A549 (cell line): ENCODE data around the gene TBC1D8. TPM values are rescaled to one million over a fixed set of nuclear protein-coding genes. Genes with fewer than 3 reads are reported as not detected.

Experiments
- ATAC-seq, 2 experiments: fragments of 200-7000 bp in 1 of 2; fragments of >200 bp in 1 of 2; cut with Nextera tagmentation in 1 of 2; cut with Tn5 transposase in 1 of 2; 3 replicates each; pipeline versions ENCODE4 v1.8.0 to v1.9.1; 2018 to 2020; ENCODE audit warnings: mild to moderate bottlenecking in 1 of 2, moderate library complexity in 1 of 2
- CTCF ChIA-PET: fragments of 300-600 bp; sonication (Branson Sonifier 250); formaldehyde crosslinking; extraction: SDS; loops from one replicate; lab custom pipeline; 2021; ENCODE audit warnings: antibody characterized with exemption, inconsistent platforms; lab: Yijun Ruan, JAX
- POLR2A ChIA-PET: fragments of 350-600 bp; formaldehyde crosslinking; extraction: SDS; loops from one replicate; lab custom pipeline; 2021; ENCODE audit warnings: antibody characterized with exemption, inconsistent platforms; lab: Yijun Ruan, JAX
- DNase-seq, 2 experiments: peaks; one replicate each; pipeline versions ENCODE4 v3.0.0 to v3.0.0-alpha.2; 2011 to 2016; ENCODE audit warnings: low read depth in 1 of 2, low spot score in 1 of 2
- FAIRE-seq: peaks from 2 replicates; lab custom pipeline; 2011; peaks lifted over from hg19 to GRCh38; lab: Jason Lieb, UNC
- H3K27ac ChIP-seq, 2 experiments: fragments of >200 bp; sonication (Bioruptor Twin); formaldehyde crosslinking; 3 replicates each; pipeline ENCODE4 v1.5.1; 2016 to 2017
- H3K4me1 ChIP-seq: fragments of >200 bp; sonication (Bioruptor Twin); formaldehyde crosslinking; 3 replicates; pipeline ENCODE4 v1.6.1; 2016
- H3K4me2 ChIP-seq: fragments of >200 bp; sonication (Bioruptor Twin); formaldehyde crosslinking; 3 replicates; pipeline ENCODE4 v1.6.1; 2016
- H3K4me3 ChIP-seq: fragments of >200 bp; sonication (Bioruptor Twin); formaldehyde crosslinking; 3 replicates; pipeline ENCODE4 v1.5.1; 2016
- H3K9me3 ChIP-seq: fragments of >200 bp; sonication (Bioruptor Twin); formaldehyde crosslinking; 3 replicates; pipeline ENCODE4 v1.6.1; 2016
- ATOH8 ChIP-seq: fragments of 250-450 bp; sonication (Bioruptor Pico); IDR thresholded peaks from 2 replicates; pipeline ENCODE4 v1.5.0; 2020; ENCODE audit warnings: low read depth, mild to moderate bottlenecking, moderate library complexity
- CEBPB ChIP-seq, 2 experiments: fragments of >200 bp in 1 of 2; sonication (Bioruptor Twin) in 1 of 2; formaldehyde crosslinking in 1 of 2; IDR thresholded peaks; 2 replicates each; pipeline ENCODE4 v1.6.1; 2012 to 2016
- CHD4 ChIP-seq: fragments of 200-600 bp; sonication (generic); IDR thresholded peaks from 2 replicates; pipeline ENCODE4 v1.6.1; 2016; ENCODE audit warnings: antibody characterized with exemption, mild to moderate bottlenecking, borderline replicate concordance
- ESRRA ChIP-seq: fragments of 150-350 bp; IDR thresholded peaks from 2 replicates; pipeline ENCODE4 v1.6.1; 2014; ENCODE audit warnings: mild to moderate bottlenecking, low read length, borderline replicate concordance
- FOSL2 ChIP-seq, 2 experiments: fragments of 450-650 bp in 1 of 2; fragments of >200 bp in 1 of 2; sonication (Bioruptor Twin) in 1 of 2; formaldehyde crosslinking; IDR thresholded peaks; 2 replicates each; pipeline versions ENCODE4 v1.5.0 to v1.6.1; 2016 to 2020; ENCODE audit warnings: mild to moderate bottlenecking in 1 of 2, moderate library complexity in 1 of 2
- GATA3 ChIP-seq: IDR thresholded peaks from 2 replicates; pipeline ENCODE4 v1.6.1; 2012; ENCODE audit warnings: borderline replicate concordance
- HMGXB4 ChIP-seq: fragments of 250-450 bp; sonication (Bioruptor Pico); IDR thresholded peaks from 2 replicates; pipeline ENCODE4 v1.5.0; 2021; ENCODE audit warnings: mild to moderate bottlenecking, moderate library complexity, borderline replicate concordance
- HOXB13 ChIP-seq: fragments of 250-450 bp; sonication (Bioruptor Pico); IDR thresholded peaks from 2 replicates; pipeline ENCODE4 v1.5.0; 2020; ENCODE audit warnings: low read depth, mild to moderate bottlenecking, moderate library complexity
- MAX ChIP-seq: IDR thresholded peaks from 2 replicates; pipeline ENCODE4 v1.6.1; 2012
- NFE2L2 ChIP-seq: fragments of 150-350 bp; conservative IDR thresholded peaks from 2 replicates; pipeline ENCODE4 v1.6.1; 2014; ENCODE audit warnings: low read length
- NPAS2 ChIP-seq: fragments of 250-450 bp; sonication (Bioruptor Pico); IDR thresholded peaks from 2 replicates; pipeline ENCODE4 v1.8.0; 2022; ENCODE audit warnings: mild to moderate bottlenecking, moderate library complexity, borderline replicate concordance
- NR3C1 ChIP-seq: fragments of >200 bp; sonication (Bioruptor Twin); formaldehyde crosslinking; IDR thresholded peaks from 3 replicates; pipeline ENCODE4 v1.6.1; 2017
- RAD21 ChIP-seq, 2 experiments: fragments of >200 bp in 1 of 2; sonication (Bioruptor Twin) in 1 of 2; formaldehyde crosslinking in 1 of 2; IDR thresholded peaks in 1 of 2; conservative IDR thresholded peaks in 1 of 2; 2 replicates in 1 of 2; 3 replicates in 1 of 2; pipeline ENCODE4 v1.6.1; 2012 to 2018; ENCODE audit warnings: inconsistent platforms in 1 of 2
- RCOR1 ChIP-seq: fragments of 150-350 bp; IDR thresholded peaks from 2 replicates; pipeline ENCODE4 v1.6.1; 2014; ENCODE audit warnings: antibody characterized with exemption, low read length, low read depth
- RFX5 ChIP-seq: fragments of 450-650 bp; IDR thresholded peaks from 2 replicates; pipeline ENCODE4 v1.7.1; 2014; ENCODE audit warnings: antibody characterized with exemption, mild to moderate bottlenecking, moderate library complexity
- SMC3 ChIP-seq: fragments of >200 bp; sonication (Bioruptor Twin); formaldehyde crosslinking; IDR thresholded peaks from 3 replicates; pipeline ENCODE4 v1.6.1; 2018; ENCODE audit warnings: inconsistent platforms
- SREBF2 ChIP-seq: fragments of 450-650 bp; IDR thresholded peaks from 2 replicates; pipeline ENCODE4 v1.6.1; 2014; ENCODE audit warnings: mild to moderate bottlenecking, moderate library complexity
- TP53 ChIP-seq: fragments of 250-450 bp; sonication (Bioruptor Pico); IDR thresholded peaks from 2 replicates; pipeline ENCODE4 v1.5.0; 2021; ENCODE audit warnings: mild to moderate bottlenecking, moderate library complexity
- USF2 ChIP-seq: fragments of 450-650 bp; IDR thresholded peaks from 2 replicates; pipeline ENCODE4 v1.6.1; 2014; ENCODE audit warnings: antibody characterized with exemption
- WGBS: methylation state at CpG from one replicate; pipeline ENCODE4 v1.1.6; 2017; ENCODE audit errors: missing lambda C conversion rate; 5-methylcytosine and 5-hydroxymethylcytosine counted together
- polyA plus RNA-seq, 4 experiments: library from polyadenylated mRNA; depleted of rRNA in 3 of 4; stranded (reverse); fragments of >200 nt; fragmentation: RNase III in 1 of 4; extraction: RNeasy Plus Mini Kit Qiagen cat#74134 plus additional on column Dnase treatment in 1 of 4; gene quantifications; 2 replicates in 3 of 4; 3 replicates in 1 of 4; pipeline ENCODE4 v1.2.3, GENCODE V29; 2011 to 2017

The TBC1D8 gene
- polyA plus RNA-seq, 2 of the 4 experiments (the other 2 are of a cell fraction) = 35.3 to 107 TPM

GRCh38 chr2:101142163-101142562 is 9.0 kb downstream of the TBC1D8 start (continued):
- TF ChIP-seq MAX = no peak
- TF ChIP-seq GATA3 = no peak
- no peak for TF ChIP-seq HMGXB4
- TF ChIP-seq RAD21 (conservative IDR thresholded peaks at IDR 0.05 in 1 of 2, IDR thresholded peaks at IDR 0.05 in 1 of 2) = no peak
- no peak for TF ChIP-seq SMC3

GRCh38 chr2:101140978-101141655 is 10.1 kb downstream of the TBC1D8 start:
- H3K4me3 ChIP-seq = no peak overlapping the region
- peak overlapping the region; percentile 64 for H3K4me2 ChIP-seq
- DNase-seq = no peak
- TF ChIP-seq HMGXB4 (no peak), USF2 (no peak), CHD4 (no peak), NFE2L2 (no peak), TP53 (CRISPR knock-in tag) (no peak), MAX (no peak), RFX5 (no peak), ATOH8 (CRISPR knock-in tag) (no peak), CEBPB (IDR thresholded peaks at IDR 0.05) (peak; percentile 53 to 87; a peak in 3 of 4 replicates), SREBF2 (no peak), RCOR1 (no peak), ESRRA (no peak), NR3C1 (no peak), NPAS2 (CRISPR knock-in tag) (no peak), HOXB13 (CRISPR knock-in tag) (no peak), FOSL2 (IDR thresholded peaks at IDR 0.05) (no peak), FOSL2 (CRISPR knock-in tag; IDR thresholded peaks at IDR 0.05) (peak; percentile 22; the same call in 1 of the 2 replicates)
- ATAC-seq = no peak
- 0 out of 6 replicates have a peak overlapping the region, but pooled peaks of 1 of the 2 experiments have one; percentile 7 for H3K27ac ChIP-seq
- CTCF ChIA-PET = interaction anchor here (0.6 to 3.1 kb wide), 9 partner anchors 8 to 126 kb away, joined by 3 to 15 read pairs (median 4); no protein-coding TSS in a partner anchor
- H3K9me3 ChIP-seq = no peaks in the 10 kb centered on the region; the same call in 2 of the 3 replicates
- POLR2A ChIA-PET = interaction anchor here (0.7 kb wide), 2 partner anchors 8 to 139 kb away, joined by 3 to 5 read pairs; partner anchors contain the start of gene RPL31
- 41% methylated on average over 7 of the region's 7 CpGs for WGBS
- H3K4me1 ChIP-seq = peaks cover 71% of the 10 kb centered on the region
- FAIRE-seq = no peak
